Fibroblast of pulmonary artery (primary cell): ENCODE measurements around the gene TUBB8B.
"Not testable (repeated sequence)": the region's sequence is repeated elsewhere in the genome, so short reads cannot be mapped to it uniquely, and the experiment has no call there.

Experiments
- DNase-seq: peaks from one replicate; pipeline ENCODE4 v3.0.0-alpha.2; 2010; ENCODE audit warnings: low read depth
- H3K4me3 ChIP-seq: replicated peaks from 2 replicates; pipeline ENCODE4 v1.5.1; 2011; ENCODE audit warnings: low read depth, mild to moderate bottlenecking, control low read depth, low read length, moderate library complexity

Gene TUBB8B

GRCh38 chr18:54388-54787 lies 5.0 kb upstream of the TUBB8B start:
- H3K4me3 ChIP-seq, DNase-seq: not testable (repeated sequence)

DNA sequence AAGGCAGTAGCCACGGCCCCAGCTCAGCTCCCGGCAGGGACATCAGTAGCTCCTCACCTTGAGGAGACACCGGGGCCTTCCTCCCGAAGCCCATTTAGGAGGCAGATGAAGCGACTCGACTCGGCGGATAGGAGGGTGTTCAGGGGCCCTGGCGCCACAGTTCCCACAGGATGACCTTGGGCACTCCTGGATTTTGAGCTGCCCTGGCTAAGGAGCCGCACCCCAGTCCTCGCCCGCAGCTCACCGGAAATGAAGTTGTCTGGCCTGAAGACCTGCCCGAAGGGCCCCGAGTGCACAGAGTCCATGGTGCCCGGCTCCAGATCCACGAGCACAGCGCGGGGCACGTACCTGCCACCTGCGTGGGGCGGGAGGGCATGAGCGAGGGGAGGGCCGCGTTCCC lies 719 bp downstream of the TUBB8B start:
- not testable (repeated sequence) for H3K4me3 ChIP-seq, DNase-seq

- not testable (repeated sequence) for DNase-seq, H3K4me3 ChIP-seq
Measured at GRCh38 chr18:13177-13576, 36.2 kb downstream of the TUBB8B start.

- not testable (repeated sequence) for DNase-seq, H3K4me3 ChIP-seq
Measured at GRCh38 chr18:12773-13172, 36.6 kb downstream of the TUBB8B start.

GRCh38 chr18:11383-12274 lies 37.8 kb downstream of the TUBB8B start:
- H3K4me3 ChIP-seq, DNase-seq: not testable (repeated sequence)

DNA sequence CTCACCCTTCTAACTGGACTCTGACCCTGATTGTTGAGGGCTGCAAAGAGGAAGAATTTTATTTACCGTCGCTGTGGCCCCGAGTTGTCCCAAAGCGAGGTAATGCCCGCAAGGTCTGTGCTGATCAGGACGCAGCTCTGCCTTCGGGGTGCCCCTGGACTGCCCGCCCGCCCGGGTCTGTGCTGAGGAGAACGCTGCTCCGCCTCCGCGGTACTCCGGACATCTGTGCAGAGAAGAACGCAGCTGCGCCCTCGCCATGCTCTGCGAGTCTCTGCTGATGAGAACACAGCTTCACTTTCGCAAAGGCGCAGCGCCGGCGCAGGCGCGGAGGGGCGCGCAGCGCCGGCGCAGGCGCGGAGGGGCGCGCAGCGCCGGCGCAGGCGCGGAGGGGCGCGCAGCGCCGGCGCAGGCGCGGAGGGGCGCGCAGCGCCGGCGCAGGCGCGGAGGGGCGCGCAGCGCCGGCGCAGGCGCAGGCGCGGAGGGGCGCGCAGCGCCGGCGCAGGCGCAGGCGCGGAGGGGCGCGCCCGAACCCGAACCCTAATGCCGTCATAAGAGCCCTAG lies 38.7 kb downstream of the TUBB8B start:
- not testable (repeated sequence) for H3K4me3 ChIP-seq, DNase-seq

- not testable (repeated sequence) for H3K4me3 ChIP-seq, DNase-seq
Measured at GRCh38 chr18:9937-10336, 39.5 kb downstream of the TUBB8B start.
